Rectal smooth muscle tissue (tissue), 1 donor: ENCODE results near the gene SIAH1.
"Not testable (repeated sequence)": the region's sequence is repeated elsewhere in the genome, so short reads cannot be mapped to it uniquely, and the experiment has no call there.

Experiments used
- H3K27ac ChIP-seq: one replicate; pipeline ENCODE4 v1.7.0; 2013; ENCODE audit warnings: low read depth, low read length, inconsistent platforms
- H3K27me3 ChIP-seq: one replicate; pipeline ENCODE4 v1.7.0; 2013; ENCODE audit warnings: low read length; ENCODE audit not compliant: control insufficient read depth, insufficient read depth
- H3K36me3 ChIP-seq: one replicate; pipeline ENCODE4 v1.7.0; 2013; ENCODE audit warnings: low read length; ENCODE audit not compliant: control insufficient read depth, insufficient read depth
- H3K4me1 ChIP-seq: one replicate; pipeline ENCODE4 v1.7.0; 2013; ENCODE audit warnings: low read length; ENCODE audit not compliant: control insufficient read depth, insufficient read depth
- H3K4me3 ChIP-seq: one replicate; pipeline ENCODE4 v1.7.0; 2013; ENCODE audit warnings: low read length
- H3K9ac ChIP-seq: one replicate; pipeline ENCODE4 v1.7.0; 2013; ENCODE audit warnings: low read length

The SIAH1 gene, protein sequence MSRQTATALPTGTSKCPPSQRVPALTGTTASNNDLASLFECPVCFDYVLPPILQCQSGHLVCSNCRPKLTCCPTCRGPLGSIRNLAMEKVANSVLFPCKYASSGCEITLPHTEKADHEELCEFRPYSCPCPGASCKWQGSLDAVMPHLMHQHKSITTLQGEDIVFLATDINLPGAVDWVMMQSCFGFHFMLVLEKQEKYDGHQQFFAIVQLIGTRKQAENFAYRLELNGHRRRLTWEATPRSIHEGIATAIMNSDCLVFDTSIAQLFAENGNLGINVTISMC

GRCh38 chr16:48385253-48386150, at the start of gene SIAH1:
SIAH1 (minus strand) TSS chr16:48385413; CDS start chr16:48362428, 22,985 bp downstream.
- H3K4me1 ChIP-seq: peaks cover 11% of the 10 kb centered on the region
- no peaks in the 10 kb centered on the region for H3K36me3 ChIP-seq
- no peaks in the 10 kb centered on the region for H3K27me3 ChIP-seq

DNA sequence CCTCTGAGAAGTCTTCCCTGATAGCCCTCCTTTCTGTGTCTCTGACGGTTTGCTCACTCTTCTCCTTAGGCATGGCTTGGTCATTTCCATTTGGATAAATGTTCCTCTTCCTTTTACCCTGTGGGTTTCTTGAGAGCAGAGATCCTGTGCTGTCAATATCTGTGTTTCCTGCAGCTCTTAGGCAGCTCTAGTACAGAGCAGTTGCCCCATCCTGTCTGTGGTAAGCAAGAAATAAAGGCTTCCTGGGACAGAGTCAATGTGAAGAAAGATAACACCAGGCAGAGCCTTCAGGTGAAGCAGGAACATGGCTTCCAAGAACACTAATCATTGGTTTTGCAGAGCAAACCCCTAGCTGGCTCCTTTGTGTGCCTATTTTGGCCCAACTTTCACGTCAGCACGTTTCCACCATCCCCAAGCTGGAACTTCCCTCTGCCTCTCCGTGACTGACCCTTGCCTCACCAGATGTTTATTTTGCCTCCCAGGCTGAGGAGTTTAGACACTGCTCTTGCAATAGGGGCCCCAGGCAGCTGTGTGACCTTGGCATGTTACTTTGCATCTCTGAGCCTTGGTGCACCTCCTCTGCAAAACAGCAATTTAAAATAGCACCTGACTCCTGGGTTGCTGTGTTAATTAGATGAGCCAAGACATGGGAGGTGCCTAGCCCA, 49.6 kb upstream of the SIAH1 start:
- H3K9ac ChIP-seq: peak overlapping the region; percentile 7
- no peaks in the 10 kb centered on the region for H3K4me1 ChIP-seq
- H3K4me3 ChIP-seq: no peak overlapping the region
- H3K27me3 ChIP-seq: no peaks in the 10 kb centered on the region
- H3K36me3 ChIP-seq: no peaks in the 10 kb centered on the region
- H3K27ac ChIP-seq: no peak overlapping the region

More at GRCh38 chr16:48385253-48386150, at the start of gene SIAH1:
- Histone ChIP-seq H3K27ac (peak within 1 kb of the TSS; percentile 95), H3K4me3 (peak within 1 kb of the TSS; percentile 91), H3K9ac (peak within 1 kb of the TSS; percentile 85)

GRCh38 chr16:48433850-48434530, 48.8 kb upstream of the SIAH1 start:
- H3K9ac ChIP-seq: no peak overlapping the region
- H3K27ac ChIP-seq: no peak overlapping the region
- no peak overlapping the region for H3K4me3 ChIP-seq
- H3K4me1 ChIP-seq: no peaks in the 10 kb centered on the region
- no peaks in the 10 kb centered on the region for H3K27me3 ChIP-seq
- no peaks in the 10 kb centered on the region for H3K36me3 ChIP-seq

- no peaks in the 10 kb centered on the region for H3K4me1 ChIP-seq
- H3K27ac ChIP-seq: no peak overlapping the region
- H3K4me3 ChIP-seq: no peak overlapping the region
- no peaks in the 10 kb centered on the region for H3K36me3 ChIP-seq
- H3K9ac ChIP-seq: no peak overlapping the region
- no peaks in the 10 kb centered on the region for H3K27me3 ChIP-seq
Observed at GRCh38 chr16:48433116-48433849, 48.1 kb upstream of the SIAH1 start.

DNA sequence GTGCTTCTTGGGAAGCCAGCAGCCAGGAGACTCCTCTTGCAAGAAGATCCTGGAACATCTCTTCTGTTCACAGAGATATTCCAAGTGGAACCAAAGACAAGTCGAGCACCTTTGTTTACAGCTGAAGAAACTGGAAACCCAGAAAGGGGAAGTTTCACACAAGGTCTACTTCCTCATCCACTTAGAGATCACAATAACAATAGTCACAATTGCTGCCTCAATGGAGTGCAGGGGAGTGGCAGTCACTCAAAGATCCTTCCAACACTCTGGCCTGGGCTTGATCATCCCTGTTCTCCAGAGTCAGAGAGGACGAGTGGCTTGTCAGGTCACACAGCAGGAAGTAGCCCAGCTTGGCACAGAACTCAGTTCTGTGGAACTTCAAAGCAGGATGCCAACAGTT, 46.9 kb upstream of the SIAH1 start:
- Histone ChIP-seq H3K4me1 (no peaks in the 10 kb centered on the region), H3K9ac (no peak overlapping the region), H3K27ac (no peak overlapping the region), H3K4me3 (no peak overlapping the region), H3K36me3 (no peaks in the 10 kb centered on the region), H3K27me3 (no peaks in the 10 kb centered on the region)

- H3K27me3 ChIP-seq: no peaks in the 10 kb centered on the region
- H3K4me1 ChIP-seq: no peaks in the 10 kb centered on the region
- no peaks in the 10 kb centered on the region for H3K36me3 ChIP-seq
- no peak overlapping the region for H3K27ac ChIP-seq
- no peak overlapping the region for H3K9ac ChIP-seq
- no peak overlapping the region for H3K4me3 ChIP-seq
Observed at GRCh38 chr16:48430890-48431289, 45.7 kb upstream of the SIAH1 start.

DNA sequence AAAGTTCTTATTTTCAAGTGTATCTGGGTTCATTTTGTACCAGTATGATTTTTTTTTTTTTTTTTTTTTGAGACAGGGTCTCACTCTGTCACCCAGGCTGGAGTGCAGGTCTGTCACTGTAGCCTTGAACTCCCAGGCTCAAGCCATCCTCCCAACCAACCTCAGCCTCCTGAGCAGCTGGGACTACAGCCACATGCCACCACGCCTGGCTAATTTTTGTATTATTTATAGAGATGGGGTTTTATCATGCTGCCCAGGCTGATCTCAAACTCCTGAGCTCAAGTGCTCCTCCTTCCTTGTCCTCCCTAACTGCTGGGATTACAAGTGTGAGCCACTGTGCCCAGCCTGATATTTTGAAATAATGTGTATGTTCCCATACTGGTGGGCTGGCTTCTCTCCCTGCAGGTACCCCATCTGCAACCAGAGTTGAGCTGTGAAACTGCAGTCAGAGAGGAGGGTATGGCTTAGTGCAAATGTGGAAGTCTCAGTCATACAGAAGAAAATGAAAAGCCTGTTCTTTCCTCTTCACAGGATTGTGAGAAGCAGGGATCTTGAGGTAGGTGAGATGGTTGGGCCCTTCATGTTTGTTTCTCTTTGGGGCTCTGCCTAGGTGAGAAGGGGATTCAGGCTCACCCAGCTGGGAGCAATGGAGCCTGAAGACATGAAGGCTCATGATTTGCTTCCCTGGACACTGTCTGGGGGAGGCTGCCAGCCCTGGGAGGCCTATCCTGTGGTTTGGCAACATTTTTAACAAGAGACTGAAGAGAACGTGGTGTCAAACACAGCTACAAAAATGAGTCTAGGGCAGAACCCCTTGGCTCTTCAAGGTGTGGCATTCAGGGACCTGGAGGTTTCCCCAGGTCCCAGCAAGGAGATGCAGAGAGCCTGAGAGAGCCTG, 41.3 kb upstream of the SIAH1 start:
- Histone ChIP-seq H3K27ac (no peak overlapping the region), H3K4me3 (no peak overlapping the region), H3K9ac (no peak overlapping the region), H3K4me1 (no peaks in the 10 kb centered on the region), H3K36me3 (no peaks in the 10 kb centered on the region), H3K27me3 (no peaks in the 10 kb centered on the region)

DNA sequence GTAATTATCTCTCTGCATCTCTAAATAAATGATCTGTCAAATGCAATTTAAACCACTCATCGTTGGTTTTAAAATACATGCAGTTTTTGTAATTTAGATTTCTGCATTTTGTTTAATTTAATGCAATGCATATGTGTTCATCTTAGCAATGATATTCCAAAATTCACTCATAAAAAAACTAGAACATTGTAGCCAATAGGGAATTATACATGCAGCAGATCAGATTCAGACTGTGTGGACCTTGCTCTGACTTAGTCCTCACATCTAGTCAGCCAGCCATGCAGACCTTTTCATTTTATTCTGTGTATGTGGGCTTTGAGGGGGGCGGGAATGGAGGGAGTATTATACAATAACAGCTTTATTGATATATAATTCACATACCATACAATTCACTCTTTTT, 37.3 kb upstream of the SIAH1 start:
- Histone ChIP-seq H3K4me3 (no peak overlapping the region), H3K36me3 (no peaks in the 10 kb centered on the region), H3K27me3 (no peaks in the 10 kb centered on the region), H3K27ac (no peak overlapping the region), H3K9ac (no peak overlapping the region), H3K4me1 (no peaks in the 10 kb centered on the region)

- Histone ChIP-seq H3K4me3 (no peak overlapping the region), H3K4me1 (no peaks in the 10 kb centered on the region), H3K36me3 (no peaks in the 10 kb centered on the region), H3K27me3 (no peaks in the 10 kb centered on the region), H3K9ac (no peak overlapping the region), H3K27ac (no peak overlapping the region)
Observed at GRCh38 chr16:48421741-48422140, 36.5 kb upstream of the SIAH1 start.

DNA sequence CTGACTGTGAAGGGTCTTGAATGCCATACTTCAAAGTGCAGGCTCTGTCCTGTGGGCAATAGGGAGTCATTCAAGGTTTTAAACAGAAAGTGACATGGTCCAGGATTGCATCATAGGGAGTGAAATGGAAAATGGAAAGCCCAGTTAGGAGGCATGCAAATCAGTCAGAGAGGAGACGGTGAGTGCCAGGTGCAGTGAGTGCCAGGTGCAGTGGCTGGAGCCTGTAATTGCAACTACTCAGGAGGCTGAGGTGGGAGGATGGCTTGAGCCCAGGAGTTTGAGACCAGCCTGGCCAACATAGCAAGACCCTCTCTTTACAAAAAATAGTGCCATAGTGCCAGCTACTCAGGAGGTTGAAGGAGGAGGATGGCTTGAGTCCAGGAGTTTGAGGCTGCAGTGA, 35.2 kb upstream of the SIAH1 start:
- Histone ChIP-seq H3K36me3 (no peaks in the 10 kb centered on the region), H3K9ac (no peak overlapping the region), H3K27me3 (no peaks in the 10 kb centered on the region), H3K4me1 (no peaks in the 10 kb centered on the region), H3K4me3 (no peak overlapping the region), H3K27ac (no peak overlapping the region)

DNA sequence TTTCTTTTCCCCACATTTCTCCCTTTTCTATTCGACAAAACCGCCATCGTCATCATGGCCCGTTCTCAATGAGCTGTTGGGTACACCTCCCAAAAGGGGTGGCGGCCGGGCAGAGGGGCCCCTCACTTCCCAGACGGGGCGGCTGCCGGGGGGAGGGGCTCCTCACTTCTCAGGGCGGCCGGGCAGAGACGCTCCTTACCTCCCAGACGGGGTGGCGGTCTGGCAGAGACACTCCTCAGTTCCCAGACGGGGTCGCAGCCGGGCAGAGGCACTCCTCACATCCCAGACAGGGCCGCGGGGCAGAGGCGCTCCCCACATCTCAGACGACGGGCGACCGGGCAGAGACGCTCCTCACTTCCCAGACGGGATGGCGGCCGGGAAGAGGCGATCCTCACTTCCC, 31.4 kb upstream of the SIAH1 start:
- H3K4me3 ChIP-seq, H3K27ac ChIP-seq, H3K27me3 ChIP-seq, H3K9ac ChIP-seq, H3K4me1 ChIP-seq, H3K36me3 ChIP-seq: not testable (repeated sequence)
